Epidermal melanocyte (primary cell): ENCODE measurements around the gene TCTN2.

Source experiments
- DNase-seq: peaks from one replicate; pipeline ENCODE4 v3.0.0; 2011; ENCODE audit warnings: low spot score; ENCODE audit not compliant: insufficient read length

The TCTN2 gene

DNA sequence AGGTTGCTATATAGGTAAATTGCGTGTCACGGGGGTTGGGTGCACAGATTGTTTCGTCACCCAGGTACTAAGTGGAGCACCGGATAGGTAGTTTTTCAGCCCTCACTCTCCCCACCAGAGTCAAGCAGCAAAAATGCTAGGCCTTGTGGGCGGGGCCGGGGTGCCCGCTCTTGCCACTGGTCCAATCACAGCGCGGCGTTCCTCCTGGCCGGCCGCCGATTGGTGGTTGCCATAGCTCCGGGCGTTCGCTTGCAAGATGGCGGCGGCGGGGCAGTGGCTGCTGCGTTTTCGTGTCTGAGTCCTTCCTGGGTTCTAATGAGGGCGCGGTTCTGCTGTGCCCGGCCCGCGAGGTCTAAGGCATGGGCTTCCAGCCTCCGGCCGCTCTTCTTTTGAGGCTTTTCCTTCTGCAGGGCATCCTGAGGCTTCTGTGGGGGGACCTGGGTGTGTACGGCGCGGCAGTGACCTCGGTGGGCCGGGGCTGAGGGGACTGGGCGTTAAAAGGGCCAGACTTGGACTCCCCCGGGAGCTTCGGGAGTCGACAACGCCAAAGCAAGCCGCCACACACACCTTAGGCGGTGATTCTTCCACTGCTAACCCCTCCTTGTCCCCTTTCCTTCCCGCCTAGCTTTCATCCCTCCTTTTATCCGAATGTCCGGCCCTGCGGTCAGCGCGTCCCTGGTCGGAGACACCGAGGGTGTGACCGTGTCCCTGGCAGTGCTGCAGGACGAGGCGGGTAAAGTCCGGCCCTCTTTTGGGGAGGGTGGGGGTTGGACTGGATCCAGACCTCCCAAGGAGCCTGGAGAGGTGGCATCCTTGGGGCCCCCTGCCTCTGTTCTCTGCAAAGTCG is at the start of gene TCTN2:
TCTN2 (plus strand) TSS at position 232 of the 847 bp plus-strand sequence; CDS start at position 360, 128 bp downstream.
- peak; percentile 98 for DNase-seq

DNA sequence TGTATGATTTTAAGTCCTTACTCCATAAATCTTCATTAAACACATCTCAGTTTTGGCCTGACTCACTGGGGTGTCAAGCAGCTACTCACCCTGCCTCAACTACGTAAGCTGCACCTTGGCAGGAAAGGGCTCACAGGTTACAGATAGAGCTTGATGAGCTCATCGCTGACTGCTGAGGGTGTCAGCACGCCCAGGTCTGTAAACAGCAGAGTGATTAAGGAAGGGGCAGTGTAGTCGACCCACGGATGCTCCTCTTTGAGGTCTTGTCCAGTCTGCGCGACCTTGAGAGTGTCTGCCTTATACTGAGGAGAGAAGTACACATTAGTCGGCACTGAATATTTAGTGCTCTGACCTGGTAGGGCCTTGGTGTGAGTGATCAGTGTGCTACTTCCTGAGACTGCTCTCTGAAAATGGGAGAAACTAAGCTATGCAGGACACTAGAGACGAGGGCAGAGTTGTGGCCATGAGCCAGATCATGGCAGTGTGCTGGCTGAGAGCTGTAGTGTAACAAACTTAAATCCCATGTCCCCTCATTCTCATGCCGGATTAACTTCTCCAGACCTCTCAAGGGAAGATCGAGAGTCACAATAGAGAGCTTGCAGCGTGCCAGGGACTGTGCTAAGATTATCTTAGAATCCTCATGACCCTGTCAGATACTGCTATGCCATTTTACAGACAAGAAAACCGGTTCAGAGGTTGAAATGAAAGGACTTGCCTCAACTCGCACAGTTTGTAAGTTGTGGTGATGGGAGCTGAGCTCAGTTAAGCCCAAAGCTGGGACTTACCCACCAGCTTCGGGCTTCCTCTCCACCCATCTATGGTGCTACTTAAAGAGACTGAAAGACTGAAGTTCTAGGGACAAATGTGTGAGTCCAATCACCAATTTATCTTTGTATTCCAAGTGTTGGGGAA is 49.0 kb upstream of the TCTN2 start:
- DNase-seq, result no peak

DNA sequence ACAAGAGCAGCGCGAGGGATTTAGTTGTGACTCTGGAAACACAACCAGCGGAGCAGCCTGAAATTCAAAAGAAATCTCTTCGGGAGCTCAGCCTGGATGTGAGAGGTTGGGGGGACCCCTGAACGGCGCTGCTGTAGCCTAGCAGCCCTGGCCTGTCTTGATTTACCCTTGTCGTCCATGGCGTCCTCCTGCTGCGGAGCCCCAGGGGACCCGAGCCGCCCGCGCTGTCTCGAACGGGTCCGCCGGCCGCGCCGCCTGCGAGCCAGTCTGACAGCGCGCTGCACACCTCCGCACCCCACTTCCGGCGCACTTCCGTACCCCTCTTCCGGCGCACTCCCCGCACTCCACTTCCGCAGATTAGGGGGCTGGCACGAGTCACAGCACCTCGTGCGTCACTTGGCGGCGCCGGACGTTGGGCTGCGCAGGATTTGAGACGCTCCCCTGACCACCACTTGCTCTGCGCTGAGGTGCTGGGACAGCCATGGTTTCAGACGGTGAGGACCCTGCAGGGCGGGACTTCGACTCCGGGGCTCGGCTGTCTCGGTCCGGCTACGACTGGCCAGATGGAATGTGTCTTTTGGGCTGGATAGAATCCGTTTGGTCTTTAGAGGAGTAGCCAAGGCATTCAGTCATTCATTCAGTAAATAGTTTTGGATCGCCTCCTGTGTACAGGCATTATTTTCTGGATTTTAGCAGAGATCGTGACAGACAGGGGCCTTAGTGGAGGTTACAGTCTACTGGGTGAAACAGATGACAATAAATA is 37.4 kb upstream of the TCTN2 start, which contains the start of the genes EIF2B1 and GTF2H3:
EIF2B1 (minus strand) TSS at position 308 of the 763 bp plus-strand sequence; CDS start at position 179, 129 bp downstream.
GTF2H3 (plus strand) TSS at position 451 of the 763 bp plus-strand sequence; CDS start at position 482, 31 bp downstream.
- DNase-seq, result peak; percentile 97

DNA sequence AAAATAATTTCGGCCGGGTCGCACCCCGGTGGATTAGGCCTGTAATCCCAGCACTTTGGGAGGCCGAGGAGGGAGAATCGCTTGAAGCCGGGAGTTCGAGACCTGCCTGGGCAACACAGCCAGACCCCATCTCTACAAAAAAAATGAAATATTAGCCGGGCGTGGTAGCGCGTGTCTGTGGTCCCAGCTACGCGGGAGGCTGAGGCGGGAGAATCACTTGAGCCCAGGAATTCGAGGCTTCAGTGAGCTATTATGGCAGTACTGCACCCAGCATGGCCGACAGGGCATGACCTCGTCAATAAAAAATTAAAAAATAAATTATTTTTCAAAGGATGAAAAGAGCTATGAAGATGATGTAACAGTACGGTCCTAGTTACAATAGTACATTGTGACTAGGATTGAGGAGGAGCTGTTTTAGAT is 36.8 kb upstream of the TCTN2 start:
- no peak for DNase-seq

DNA sequence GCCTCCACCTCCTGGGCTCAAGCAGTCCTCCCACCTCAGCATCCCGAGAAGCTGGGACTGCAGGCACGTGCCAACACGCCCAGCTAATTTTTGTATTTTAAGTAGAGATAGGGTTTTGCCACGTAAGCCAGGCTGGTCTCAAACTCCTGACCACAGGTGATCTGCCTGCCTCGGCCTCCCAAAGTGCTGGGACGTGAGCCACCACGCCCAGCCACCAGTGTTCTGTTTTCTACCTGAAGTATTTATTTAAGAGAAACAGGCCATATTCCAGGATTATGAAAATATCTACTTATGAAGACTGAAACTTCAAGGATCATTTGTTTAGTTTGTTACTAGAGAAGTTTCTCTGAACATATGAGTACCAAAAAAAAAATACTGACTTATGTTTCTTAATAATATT is 27.0 kb upstream of the TCTN2 start:
- no peak for DNase-seq

DNA sequence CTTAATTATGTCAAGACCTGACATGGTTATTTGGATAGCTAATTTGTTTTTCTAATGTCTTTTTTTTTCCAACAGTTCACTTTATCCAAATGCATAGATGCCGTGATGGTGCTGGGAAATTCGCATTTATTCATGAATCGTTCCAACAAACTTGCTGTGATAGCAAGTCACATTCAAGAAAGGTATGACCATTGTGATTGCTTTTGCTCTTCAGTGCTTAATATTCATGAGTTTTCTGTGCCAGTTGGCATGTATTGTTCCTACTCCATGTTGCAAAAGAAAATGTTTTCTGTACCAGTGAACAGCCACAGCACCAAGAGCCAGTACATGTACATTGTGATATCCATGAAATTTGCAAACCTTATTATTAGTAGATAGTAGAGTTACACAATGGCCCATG is 25.5 kb upstream of the TCTN2 start:
- no peak for DNase-seq

DNA sequence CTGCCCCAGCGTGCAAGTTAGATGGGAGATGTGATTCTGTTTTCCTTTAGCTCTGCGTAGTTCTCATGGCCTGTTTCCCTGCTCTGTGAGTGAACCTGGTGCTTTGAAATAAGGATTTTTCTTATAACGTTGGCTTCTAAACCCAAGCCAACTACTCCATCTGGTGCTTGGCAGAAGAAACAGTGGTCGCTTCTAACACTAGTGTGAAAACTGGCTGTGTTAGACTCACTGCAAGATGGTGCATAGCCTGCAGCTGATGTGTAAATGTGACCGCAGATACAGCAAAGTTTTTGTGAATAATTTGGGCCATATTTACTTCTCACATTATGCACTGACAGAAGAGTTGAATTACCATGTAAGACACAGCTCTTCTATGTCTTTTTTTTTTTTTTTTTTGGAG is 25.0 kb upstream of the TCTN2 start:
- no peak for DNase-seq

DNA sequence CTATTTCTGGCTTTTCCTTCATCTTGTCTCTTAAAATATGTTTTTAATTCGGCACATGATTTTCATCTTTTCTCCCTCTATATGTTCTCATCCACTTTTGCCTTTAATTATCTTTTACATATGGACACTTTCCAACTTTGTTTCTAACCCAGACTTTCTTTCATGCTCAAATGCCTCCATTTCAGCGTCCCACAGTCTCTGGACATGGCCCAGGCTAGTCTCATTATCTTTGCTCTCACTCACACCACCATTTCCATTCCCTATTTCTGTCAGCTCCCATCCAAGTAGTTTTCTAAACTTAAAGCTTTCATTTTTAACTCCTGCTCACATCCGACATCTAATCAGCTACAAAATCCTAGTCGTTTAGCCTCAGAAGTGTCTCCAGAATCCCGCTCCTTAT is 22.5 kb upstream of the TCTN2 start:
- no peak for DNase-seq

DNA sequence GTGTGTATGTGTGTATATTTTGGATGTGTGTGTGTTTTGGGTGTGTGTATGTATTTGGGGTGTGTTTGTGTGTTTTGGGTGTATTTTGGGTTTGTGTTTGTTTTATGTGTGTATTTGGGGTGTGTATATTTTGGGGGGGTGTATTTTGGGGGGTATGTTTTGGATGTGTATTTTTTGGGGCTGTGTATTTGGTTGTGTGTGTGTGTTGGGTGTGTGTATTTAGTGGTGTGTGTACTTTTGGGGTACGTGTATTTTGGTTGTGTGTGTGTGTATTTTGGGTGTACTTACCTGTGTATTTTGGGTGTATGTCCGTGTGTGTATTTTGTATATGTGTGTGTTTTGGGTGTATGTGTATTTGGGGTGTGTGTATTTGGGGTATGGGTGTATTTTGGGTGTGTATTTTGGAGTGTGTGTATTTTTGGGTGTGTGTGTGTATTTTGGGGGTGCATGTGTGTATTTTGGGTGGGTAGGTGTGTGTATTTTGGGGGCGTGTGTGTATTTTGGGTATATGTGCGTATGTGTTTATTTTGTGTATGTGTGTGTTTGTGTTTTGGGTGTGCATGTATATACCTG is 16.7 kb upstream of the TCTN2 start:
- DNase-seq, result no peak

DNA sequence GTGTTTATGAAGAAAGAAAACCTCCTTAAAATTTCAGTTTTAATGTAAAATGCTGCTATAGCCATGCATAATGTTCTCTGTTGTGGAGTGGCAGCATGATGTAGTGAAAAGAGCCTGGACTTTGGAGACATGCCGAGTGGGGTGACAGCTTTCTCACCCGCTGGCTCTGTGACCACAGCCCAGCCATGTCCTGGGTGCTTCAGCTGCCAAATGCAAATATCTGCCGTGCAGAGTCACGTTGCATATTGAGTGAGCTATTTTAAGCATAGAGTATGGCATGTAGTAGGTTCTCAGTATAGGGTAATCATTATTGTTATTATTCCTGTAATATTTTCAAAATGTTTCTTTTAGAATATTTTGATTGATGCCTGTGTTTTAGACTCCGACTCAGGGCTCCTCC is 15.5 kb upstream of the TCTN2 start:
- DNase-seq, result no peak

DNA sequence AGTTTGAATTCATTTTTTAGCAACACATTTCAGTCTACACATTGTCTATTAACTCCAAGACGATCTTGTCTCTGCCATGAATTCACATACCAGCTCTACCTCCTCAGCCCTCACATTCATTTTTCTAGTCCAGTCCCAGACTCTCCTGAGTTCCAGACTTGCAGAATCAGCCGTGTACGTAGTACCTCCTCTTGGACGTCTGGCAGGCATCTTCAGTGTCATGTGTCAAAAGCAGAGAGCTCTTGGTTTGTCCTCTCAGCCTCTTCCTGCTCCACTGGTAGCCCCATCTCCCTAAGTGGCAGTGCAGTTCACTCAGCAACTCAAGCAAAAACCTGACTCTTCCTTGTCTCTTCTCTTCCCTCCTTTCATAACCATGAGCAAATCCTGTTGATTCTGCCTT is 14.5 kb upstream of the TCTN2 start:
- no peak for DNase-seq

DNA sequence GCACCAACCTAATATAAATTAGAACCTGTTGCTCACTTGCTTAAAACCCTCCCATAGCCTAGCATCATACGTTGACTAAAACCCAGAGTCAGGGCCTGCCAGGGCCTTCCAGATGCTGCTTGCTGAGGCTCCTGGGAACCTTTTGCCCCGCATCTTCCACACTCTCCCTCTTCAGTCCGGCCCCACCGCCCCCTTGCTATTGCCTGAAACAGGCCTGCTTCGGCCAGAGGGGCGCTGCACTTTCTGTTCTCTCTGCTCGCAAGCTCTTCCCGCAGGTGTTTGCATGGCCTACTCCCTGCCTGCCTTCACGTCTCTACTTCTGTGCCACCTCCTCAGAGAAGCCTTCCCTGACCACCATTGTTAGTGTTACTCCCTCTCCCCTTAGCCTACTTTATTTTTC is 13.7 kb upstream of the TCTN2 start:
- no peak for DNase-seq

DNA sequence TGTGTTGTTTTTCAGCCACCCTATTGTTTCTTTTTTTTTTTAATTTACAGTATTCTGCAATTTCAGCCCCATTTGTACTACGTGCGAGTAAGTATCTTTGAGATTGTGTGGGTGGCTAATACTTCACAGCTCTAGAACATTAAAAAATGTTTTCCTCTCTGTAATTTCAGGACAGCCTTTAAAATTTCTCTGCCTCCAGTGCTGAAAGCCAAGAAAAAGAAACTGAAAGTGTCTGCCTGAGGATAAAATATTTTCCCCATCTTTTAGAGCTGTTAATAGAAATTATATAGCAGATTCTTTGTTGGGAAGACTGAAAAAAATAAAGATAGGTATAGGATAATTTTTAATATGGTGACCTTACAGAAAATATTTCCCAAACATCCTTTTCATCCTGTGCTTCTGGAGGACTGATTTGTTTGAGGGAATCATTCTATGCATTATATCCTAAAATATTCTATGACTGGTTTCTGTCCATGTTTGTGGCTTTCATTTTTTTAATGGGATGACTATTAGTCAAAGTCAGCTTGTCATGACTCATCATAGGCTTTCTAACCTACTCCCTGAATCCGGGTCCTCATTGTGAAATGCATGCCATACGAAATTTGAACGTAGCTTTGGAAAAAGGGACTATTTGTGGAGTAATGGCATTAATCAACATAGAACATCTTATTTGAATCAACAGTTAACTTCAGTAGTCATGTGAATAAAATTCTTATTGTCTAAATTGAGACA is 10.8 kb upstream of the TCTN2 start:
- DNase-seq, result peak; percentile 61

DNA sequence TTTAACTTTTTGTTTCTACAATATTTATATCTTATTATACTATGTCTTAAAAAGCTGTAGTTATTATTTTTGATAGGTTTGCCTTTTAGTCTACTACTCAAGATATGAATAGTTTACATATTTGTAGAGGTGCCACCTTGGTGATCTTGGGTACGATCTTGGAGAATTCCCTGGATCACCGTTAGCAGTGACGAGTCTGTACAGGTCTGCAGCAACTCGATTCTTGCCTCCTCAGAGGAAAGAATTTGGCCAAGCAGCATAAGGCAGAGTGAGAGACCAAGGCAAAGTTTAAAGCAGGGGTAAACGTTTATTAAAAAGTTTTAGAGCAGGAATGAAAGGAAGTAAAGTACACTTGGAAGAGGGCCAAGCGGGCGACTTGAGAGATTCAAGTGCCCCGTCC is 3.1 kb upstream of the TCTN2 start:
- no peak for DNase-seq

DNA sequence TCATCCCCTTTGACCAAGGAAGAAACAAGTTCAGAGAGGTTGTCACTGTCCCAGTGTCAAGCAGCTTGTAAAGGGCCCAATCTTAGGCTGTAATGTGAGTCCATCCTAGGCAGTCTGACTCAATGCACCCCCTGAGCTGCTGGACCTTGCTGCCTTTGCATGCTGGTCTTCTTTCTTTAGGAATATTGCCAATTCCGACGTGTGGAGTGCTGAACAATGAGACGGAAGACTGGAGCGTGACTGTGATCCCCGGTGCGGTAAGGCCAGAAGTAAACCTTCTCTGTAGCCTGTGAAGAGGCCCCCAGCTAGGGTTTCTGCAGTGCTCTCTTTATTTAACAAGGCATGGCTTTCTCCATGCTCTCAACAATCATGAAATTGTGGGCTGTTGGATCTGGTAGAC is 963 bp downstream of the TCTN2 start:
- DNase-seq, result peak; percentile 21

DNA sequence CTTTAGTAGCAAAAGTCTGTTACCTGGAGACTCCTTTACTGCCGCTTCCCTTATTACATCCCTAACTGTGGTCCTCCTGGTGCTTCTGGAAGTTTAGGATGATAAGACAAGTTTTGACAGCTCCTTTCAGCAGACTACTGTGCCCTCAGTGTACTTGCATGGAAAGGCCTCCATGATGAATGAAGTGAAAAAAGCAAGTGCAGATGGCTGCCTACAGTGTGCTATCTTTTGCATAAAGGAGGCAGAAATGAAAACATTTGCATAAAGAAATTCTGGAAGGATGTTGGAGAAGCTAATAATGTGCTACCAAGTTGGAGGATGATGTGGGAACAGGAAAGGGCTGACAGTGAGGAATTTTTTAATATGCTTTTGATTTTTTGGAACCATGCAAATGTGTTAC is 4.5 kb downstream of the TCTN2 start:
- DNase-seq, result no peak

DNA sequence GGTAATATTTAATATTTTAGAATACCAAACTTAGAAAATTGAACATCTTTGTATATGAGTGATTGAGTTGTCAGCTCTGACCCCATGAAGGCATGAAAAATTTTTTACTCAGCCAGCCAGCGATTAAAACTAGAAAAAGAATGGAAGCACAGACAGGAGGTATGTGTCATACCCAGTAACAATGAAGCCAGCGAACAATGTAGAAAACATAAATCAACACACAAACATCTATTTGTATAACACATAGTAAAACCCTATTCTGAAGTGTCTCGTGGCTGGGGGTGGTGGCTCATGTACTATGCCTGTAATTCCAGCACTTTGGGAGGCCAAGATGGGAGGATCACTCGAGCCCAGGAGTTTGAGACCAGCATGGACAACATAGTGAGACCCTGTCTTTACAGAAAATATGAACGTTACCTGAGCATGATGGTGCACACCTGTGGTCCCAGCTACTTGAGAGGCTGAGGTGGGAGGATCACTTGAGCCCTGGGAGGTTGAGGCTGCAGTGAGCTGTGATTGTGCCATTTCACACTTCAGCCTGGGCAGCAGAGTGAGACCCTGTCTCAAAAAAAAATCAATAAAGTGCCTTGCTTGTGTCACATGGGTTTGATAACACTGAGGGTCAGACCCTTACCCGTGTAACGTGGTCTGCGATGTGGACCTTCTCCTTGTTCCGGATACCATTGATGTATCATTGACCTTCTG is 5.9 kb downstream of the TCTN2 start:
- DNase-seq, result no peak

DNA sequence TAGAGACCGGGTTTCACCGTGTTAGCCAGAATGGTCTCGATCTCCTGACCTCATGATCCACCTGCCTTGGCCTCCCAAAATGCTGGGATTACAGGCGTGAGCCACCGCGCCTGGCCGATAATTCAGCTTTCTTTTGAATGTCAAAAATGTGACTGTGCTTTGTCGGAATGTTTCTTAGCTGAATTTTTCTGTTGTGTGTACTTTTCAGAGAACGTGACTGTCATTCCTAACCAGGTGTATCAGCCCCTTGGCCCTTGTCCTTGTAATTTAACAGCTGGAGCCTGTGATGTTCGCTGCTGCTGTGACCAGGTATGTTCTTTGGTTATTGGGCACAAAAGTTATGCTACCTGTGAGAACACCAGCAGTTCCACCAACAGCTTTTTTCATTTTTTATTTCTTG is 8.1 kb downstream of the TCTN2 start:
- no peak for DNase-seq

DNA sequence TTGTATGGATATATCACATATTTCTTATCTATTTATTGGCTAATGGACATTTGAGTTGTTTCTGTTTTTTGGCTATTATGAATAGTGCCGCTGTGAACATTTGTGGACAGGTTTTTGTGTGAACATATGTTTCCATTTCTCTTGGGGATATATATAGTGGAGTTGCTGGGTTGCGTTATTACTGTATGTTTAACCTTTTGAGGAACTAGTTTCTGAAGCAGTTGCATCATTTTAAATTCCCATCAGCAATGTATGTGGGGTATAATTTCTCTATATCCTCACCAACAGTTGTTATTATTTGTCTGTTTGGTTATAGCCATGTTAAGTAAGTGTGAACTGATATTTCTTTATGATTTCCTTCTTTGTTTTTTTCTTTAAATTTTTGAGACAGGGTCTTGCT is 10.7 kb downstream of the TCTN2 start:
- DNase-seq, result no peak

DNA sequence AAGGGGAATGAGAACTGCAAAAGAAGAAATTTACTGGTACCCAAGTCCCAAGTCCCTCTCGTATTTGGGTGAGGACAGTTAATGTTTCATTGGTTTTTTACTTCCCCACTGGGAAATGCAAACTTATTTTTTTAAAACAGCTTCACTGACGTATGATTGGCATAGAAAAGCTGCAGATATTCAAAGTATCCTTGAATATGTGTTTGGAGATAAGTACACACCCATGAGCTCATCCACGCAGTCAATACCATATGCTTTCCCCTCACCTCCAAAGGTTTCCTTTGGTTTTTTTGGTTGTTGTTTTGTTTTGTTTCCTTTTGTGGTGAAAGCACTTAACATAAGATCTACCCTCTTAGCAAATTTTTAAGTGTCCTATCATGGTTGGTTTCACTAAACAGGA is 13.1 kb downstream of the TCTN2 start:
- DNase-seq, result no peak
